ENCODE results near the gene ULK1.
A peak's percentile ranks its signal among the peaks of the same experiment; 100 is the strongest.
"Not testable (repeated sequence)": the region's sequence is repeated elsewhere in the genome, so short reads cannot be mapped to it uniquely, and the experiment has no call there.

The ULK1 gene

DNA sequence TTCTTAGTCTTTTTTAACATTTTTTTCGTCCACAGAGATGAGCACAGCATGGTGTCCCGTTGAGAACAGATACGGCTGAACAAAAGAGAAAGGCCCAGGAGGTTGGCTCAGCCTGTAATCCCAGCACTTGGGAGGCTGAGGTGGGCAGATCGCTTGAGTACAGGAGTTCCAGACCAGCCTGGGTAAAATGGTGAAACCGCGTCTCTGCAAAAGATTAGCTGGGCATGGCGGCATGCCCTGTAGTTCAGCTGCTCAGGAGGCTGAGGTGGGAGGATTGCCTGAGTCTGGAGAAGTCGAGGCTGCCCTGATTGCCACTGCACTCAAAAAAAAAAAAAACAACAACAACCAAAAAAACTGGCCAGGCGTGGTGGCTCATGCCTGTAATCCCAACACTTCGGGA is 49.5 kb downstream of the ULK1 start:
- DNase-seq = no peak

DNA sequence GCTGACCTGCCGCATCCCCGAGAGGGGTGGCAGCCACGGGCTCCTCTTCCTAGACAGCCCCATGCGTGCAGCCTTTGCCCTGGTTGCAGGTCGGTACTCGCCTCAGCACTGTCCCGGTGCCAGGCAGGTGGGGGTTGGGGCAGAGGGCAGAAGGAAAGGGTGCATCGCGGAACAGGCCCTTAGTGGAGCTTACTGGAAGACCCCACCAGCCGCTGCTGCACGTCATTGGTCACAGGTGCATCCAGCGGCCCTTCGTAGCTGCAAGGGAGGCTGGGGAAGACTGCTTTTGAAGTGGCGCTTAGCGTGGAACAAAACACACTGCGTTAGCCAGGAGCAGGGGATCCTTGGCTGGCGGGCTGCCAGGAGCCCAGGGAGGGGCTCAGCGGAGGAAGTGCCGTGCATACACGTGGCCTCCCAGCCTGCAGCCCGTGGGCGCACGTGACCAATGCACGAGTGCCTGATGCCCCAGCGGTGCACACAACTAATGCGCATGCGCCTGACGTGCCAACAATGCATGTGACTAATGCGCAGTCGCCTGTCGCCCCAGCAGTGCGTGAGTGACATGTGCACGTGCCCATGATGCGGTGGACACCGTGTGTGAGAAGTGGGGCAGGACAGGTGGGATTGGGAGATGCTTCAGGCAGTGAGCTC is 50.3 kb downstream of the ULK1 start:
- DNase-seq = no peak

DNA sequence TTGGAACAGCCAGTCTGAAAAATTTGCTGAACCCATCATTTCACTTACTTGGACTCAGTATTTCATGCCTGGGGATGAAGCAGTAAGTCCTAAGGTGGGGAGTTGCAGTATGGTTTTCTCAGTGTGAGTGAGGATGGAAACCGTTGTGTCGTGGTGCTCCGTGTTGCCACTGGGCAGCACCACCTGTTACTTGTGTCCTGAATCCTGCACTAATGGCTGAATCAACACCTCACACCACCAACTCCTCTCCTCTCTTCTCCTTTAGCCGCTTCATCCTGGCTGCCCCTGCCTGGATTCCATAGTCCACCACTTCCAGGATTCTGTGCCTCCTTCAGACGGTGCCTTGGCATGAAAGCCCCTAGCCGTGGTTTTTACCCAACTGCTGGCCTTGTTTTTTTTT is 52.3 kb downstream of the ULK1 start:
- DNase-seq = no peak

DNA sequence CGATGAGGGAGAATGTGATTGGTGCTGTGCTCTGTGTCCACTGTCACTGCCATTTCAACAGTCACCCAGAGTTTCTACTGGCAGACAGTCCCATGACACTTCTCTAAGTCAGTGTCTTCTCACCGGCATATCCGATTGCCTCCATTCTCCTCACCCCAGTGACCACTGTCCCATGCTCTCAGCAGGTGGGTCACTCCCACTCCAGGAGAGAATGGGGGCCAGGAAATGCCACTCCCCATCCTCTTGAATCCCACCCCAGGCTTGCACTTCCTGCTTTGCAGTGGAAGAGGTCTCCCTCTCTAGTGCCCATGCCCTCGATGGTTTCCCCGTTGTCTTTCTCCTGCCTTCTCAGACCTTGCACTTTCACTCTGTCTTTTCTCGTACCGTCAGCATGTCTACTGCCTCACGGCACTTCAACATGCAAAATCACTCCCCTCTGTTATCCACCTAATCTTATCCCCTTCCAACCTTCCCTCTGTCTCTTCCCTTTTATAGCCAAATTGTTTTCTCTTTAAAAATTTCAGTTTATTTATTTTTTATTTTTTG is 53.1 kb downstream of the ULK1 start:
- DNase-seq = no peak

DNA sequence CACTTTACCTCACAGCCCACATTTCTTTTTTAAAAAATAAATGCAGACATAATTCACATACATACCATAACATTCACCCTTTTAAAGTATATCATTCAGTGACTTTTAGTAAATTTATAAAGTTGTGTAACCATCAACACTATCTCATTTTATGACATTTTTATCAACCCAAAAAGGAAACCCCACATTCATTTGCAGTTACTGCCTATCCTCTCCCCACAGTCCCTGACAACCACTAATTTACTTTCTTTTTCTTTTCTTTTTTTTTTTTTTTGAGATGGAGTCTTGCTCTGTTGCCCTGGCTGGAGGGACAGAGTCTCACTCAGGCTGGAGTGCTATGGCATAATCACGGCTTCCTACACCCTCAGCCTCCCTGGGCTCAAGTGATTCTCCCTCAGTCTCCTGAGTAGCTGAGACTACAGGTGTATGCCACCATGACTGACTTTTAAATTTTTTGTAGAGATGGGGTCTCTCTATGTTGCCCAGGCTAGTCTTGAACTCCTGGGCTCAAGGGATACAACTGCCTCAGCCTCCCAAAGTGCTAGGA is 53.8 kb downstream of the ULK1 start:
- DNase-seq = no peak

DNA sequence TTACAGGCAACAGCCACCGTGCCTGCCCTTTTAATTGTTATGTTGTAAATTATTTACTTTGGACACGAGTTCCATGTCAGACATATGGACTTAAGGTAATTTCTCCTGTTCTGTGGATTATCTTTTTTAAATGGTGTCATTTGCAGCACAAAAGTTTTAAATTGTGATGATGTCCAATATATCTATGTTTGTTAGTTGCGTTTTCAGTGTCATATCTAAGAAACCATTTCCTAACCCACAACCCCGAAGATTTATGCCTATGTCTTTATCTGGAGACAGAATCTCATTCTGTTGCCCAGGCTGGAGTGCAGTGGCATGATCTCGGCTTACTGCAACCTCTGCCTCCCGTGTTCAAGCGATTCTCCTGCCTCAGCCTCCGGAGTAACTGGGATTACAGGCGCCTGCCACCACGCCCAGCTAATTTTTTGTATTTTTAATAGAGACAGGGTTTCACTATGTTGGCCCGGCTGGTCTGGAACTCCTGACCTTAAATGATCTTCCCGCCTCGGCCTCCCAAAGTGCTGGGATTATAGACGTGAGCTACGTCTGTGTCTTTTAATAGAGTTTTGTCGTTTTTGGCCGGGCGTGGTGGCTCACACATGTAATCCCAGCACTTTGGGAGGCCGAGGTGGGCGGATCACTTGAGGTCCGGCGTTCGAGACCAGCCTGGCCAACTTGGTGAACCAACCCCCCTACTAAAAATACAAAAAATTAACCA is 54.5 kb downstream of the ULK1 start:
- not testable (repeated sequence) for DNase-seq

DNA sequence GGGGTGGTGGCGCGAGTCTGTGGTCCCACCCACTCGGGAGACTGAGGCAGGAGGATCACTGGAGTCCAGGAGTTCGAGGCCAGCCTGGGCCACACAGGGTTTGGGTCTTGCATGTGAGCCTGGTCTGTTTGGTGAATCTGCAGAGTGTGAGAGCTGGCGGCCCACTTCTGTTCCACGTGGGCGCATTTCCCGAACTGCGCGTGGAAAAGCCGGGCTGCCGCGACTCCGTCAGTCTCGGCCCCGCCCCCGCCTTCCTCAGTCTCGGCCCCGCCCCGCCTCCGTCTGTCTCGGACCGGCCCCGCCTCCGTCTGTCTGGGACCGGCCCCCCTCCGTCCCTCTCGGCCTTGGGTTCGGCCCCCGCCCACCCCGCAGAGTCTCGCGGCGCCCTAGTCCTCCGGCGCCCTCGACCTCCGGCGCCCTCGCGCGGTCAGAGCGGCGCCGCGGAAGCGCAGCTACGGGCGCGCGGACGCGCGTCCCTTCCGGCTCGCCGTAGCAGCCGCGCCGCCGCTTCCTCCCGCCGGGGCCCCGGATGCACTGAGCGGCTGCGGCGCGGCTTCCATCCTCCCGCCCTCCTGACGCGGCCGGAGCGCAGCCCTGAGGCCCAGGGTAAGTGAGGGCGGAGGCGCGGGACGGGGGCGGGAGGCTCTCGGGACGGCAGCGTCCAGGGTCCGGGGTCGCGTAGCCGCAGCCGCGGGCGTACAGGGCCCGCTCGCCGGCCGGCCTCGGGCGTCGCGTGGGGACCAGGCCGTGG is 55.2 kb downstream of the ULK1 start, which contains the start of gene EP400:
Gene EP400, plus strand, starts transcription at position 512 of the 751 bp plus-strand sequence. CDS start 10,678 bp downstream, outside the sequence.
- peak; percentile 94 for DNase-seq

DNA sequence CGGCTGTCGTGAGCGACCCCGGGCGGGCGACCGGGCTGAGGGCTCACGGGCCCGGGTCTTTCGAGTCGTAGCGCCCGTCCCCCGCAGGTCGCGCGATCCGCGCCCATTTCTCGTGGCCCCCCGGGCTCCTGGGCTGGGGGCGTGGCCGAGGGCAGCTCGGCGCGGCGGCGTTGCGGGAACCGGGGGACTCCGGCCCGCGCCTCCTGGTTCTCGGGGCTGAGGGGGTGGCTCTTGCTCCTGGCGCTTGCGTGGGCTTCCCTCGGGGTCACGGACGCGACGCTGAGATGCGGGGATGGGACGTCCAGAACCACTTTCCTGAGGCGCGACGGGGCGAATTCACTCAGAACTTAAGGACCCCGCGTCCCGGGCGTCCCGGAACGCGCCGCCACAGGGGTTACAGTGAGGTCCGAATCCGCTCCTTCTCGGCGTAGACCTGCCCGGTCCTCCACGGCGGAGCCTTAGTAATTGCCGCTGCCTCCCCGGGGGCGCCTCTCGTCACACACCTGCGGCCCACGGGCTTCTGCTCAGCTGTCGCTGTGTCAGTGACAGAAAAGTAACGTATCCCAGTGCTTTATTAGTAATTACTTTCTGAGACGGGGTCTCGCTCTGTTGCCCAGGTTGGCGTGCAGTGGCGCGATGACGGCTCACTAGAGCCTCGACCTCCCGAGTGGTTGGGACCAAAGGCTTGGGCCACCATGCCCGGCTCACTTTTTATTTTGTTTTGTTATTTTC is 55.9 kb downstream of the ULK1 start:
- DNase-seq = no peak

DNA sequence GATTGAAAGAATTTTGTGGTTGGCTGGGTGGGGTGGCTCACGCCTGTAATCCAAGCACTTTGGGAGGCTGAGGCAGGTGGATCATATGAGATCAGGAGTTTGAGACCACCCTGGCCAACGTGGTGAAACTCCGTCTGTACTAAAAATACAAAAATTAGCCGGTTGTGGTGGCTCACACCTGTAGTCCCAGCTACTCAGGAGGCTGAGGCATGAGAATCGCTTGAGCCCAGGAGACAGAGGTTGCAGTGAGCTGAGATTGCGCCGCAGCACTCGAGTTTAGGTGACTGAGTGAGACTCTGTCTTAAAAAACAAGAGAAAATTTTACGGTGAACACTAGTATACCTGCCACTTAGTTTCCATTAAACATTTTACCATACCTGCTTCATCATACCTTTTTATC is 59.4 kb downstream of the ULK1 start:
- not testable (repeated sequence) for DNase-seq

DNA sequence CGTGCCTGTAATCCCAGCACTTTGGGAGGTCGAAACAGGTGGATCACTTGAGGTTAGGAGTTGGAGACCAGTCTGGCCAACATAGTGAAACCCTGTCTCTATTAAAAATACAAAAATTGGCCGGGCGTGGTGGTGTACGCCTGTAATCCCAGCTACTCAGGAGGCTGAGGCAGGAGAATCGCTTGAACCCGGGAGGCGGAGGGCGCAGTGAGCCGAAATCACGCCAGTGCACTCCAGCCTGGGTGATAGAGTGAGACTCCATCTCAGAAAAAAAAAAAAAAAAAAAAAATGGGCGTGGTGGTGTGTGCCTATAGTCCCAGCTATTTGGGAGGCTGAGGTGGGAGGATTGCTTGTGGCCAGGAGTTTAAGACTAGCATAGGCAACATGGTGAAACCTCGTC is 60.0 kb downstream of the ULK1 start:
- not testable (repeated sequence) for DNase-seq

DNA sequence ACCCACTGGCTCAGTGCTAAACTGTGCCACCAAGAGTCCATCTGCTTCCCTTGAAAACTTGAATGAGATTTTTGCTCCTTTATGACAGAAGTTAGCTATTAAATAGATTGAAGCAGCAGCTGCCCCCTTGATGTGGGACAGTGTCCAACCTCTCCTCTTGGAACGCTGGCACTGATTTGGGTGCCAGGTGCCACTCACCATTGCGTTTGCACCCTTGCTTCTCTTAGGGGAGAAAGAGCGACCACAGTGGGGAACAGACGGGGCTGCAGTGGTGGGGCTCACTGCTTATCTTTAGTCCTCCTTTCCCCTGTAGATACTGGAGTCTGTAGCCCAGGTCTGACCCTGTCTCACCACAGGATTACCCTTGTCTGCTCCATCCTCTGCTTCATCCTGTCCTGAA is 64.7 kb downstream of the ULK1 start:
- DNase-seq = no peak

DNA sequence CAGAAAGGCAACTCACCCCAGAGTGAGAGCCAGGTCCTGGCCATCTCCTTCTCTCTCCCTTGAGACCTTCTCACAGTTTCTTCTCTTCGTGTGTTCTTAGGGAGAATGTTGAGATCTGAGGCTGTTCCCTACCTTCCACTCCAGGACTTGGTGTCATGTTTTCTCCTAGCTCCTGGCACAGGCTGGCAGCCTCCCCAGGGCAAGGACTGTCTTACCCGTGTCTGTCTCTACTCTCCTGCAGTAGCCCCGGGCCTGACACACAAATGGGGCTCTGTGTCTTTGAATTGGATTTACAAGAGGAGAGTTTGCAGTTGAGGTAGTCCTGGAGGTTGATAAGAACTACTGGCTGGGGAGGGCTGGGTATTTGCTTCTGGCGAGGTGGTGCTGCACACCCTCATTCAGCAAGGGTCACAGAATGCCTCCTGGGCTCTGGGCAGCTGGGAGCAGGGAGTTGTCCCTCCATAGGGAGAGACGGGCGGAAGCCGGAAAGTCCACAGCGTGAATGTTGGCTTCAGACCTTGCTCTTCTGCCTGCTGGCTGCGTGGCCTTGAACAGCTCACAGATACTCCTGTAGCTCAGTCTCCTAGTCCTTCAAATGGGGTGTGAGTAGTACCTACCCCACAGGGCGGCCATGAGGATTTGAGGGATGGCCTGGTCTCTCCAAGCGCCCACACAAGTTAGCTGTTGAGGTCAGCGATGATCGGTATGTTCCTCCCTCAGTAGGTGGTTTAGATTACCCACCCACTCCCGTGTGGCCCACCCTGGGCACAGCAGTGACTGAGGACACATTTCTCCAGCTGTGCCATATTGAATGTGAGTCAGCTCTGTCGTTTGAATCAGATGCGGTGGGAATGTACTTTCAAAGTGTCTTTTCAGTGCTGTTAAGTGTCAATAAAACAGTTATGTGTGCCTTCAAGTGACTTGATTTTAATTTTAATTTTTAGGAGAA is 65.5 kb downstream of the ULK1 start:
- DNase-seq = no peak

DNA sequence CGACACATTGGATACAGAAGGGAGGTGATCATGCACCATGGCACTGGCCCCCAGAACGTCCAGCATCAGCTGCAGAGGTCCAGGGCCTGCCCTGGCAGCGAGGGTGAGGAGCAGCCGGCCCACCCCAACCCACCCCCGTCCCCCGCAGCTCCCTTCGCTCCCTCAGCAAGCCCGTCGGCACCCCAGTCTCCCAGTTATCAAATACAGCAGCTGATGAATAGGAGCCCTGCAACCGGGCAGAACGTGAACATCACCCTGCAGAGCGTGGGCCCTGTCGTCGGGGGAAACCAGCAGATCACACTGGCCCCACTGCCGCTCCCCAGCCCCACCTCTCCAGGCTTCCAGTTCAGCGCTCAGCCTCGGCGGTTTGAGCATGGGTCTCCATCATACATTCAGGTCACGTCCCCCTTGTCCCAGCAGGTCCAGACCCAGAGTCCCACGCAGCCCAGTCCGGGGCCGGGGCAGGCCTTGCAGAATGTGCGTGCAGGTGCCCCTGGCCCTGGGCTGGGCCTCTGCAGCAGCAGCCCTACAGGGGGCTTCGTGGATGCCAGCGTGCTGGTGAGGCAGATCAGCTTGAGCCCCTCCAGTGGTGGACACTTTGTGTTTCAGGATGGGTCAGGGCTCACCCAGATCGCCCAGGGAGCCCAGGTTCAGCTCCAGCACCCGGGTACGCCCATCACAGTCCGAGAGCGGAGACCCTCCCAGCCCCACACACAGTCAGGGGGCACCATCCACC is 66.3 kb downstream of the ULK1 start:
- not testable (repeated sequence) for DNase-seq

DNA sequence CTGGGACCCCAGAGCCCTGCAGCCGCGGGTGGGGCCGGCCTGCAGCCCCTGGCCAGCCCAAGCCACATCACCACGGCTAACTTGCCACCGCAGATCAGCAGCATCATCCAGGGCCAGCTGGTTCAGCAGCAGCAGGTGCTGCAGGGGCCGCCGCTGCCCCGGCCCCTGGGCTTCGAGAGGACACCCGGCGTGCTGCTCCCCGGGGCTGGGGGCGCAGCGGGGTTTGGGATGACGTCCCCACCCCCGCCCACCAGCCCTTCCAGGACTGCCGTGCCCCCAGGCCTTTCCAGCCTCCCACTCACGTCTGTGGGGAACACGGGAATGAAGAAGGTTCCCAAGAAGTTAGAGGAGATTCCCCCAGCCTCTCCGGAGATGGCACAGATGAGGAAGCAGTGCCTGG is 66.9 kb downstream of the ULK1 start:
- not testable (repeated sequence) for DNase-seq

DNA sequence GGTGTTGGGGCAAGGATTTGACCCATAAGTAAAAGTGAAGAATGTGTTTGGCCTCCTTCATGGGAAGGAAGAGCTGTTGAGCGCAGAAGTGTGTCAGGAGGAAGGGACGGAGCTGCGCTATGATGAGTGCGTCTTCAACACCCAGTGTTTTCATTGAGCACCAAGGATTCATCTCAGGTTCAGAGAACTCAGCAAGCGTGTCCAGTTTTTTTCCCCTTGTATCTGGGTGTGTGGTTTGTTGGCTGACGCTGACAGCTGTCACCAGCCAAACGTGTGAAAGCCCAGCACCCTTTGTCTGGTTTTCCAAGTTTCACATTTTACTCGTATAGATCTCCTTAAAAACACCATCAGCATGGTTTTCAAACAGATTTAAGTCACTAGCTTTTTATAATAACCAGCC is 67.6 kb downstream of the ULK1 start:
- DNase-seq = no peak

DNA sequence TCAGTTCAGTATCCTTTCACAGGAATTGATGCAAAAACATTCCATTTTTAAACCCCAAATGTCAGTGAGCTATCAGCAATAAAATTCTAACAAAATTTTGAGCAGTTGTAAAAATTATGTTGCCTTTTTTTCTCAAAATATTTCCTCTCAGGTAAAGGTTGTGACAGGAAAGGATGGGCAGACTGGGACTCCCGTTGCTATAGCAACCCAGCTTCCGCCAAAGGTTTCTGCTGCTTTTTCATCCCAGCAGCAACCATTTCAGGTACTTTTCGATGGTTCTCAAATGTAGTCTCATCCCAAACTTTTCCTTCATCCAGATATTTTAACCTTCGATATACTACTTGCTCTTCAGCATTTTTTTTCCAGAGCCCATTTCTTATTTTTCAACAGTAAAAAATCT is 69.0 kb downstream of the ULK1 start:
- no peak for DNase-seq

DNA sequence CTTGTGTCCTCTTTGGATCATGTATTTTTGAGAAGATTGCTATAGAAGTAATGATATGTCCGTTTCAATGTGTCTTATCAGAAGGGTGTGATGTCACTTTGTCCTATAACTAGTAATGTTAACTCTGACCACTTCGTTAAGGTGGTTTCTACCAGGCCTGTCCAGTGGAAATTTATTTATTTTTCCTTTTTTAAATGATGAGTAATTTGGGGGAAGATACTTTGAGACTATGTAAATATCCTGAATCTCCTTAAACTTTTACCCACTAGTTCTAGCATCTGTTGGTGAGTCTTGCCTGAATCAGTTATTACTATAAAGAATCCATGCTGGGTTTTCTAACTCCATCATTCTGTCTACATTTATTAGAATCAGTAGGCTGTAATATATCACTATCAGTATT is 70.7 kb downstream of the ULK1 start:
- no peak for DNase-seq

DNA sequence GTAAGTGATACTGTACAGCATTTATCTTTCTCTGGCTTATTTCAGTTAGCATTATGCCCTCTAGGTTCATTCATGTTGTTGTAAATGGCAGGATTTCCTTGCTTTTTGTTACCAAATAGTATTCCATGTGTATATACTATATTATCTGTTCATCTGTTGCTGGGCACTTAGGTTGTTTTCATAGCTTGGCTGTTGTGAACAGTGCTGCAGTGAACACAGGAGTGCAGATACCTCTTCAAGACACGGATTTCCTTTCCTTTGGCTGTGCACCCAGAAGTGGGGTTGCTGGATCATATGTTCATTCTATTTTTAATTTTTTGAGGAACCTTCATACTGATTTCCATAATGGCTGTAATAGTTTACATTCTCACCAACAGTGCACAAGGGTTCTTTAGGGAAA is 76.8 kb downstream of the ULK1 start:
- DNase-seq = no peak

Data from fibroblast of skin of back (primary cell).